ENCODE results near the gene POLR3H. TPM values are rescaled to one million over a fixed set of nuclear protein-coding genes. Genes with fewer than 3 reads are reported as not detected.

Gene POLR3H
- total and polyA plus RNA-seq, 2 donors (not counting 3 experiments of a cell fraction or from before 2014, with no cell fraction given): 31.2 to 39.4 TPM

DNA sequence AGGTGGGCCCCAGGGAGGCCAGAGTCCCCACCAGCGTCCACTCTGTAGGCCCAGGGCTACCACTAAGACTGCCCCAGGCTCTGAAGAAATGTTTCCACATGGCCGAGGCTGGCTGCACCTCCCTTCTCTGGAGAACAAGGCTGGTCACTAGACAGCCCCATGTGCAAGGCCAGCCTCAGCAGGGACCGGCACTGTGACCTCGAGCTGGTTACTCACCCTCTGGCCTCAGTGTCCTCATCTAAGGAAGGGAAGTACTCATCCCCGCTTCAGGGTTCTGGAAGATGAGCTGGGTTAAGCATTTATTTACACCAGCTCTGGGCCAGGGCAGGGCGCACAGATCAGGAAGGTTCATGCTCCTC is 35.7 kb upstream of the POLR3H start:
- no peaks in the 10 kb centered on the region for H3K4me1 ChIP-seq (ENCODE audit: control insufficient read depth, extremely low read depth, insufficient read depth, low read length)
- intact Hi-C loops (cut with micrococcal nuclease): no loop called here
- H3K36me3 ChIP-seq (ENCODE audit: control insufficient read depth in 2 of 2, extremely low read depth in 1 of 2, insufficient read depth in 2 of 2, low read length in 2 of 2): peaks cover 0 to 7% of the 10 kb centered on the region in 2 experiments
- H3K4me2 ChIP-seq (ENCODE audit: insufficient read depth, low read length): no peak overlapping the region
- H3K9ac ChIP-seq (replicated peaks; ENCODE audit: extremely low read depth, insufficient read depth, low read length): no peak overlapping the region
- ChIA-PET POLR2A (interaction anchor here (1.2 kb wide), 1 partner anchor 10 kb away, joined by 5 read pairs; the partner anchor contains the start of gene PMM1), CTCF (interaction anchor here (0.6 to 1.3 kb wide), 2 partner anchors 9 to 17 kb away, joined by 3 to 6 read pairs; partner anchors contain the start of gene PMM1)
- H2AFZ ChIP-seq (ENCODE audit: low read depth, low read length): no peak overlapping the region
- no TSS peak for BruUV-seq (replicated peaks)
- H4K20me1 ChIP-seq (replicated peaks; ENCODE audit: control insufficient read depth, extremely low read depth, insufficient read depth, low read length): no peaks in the 10 kb centered on the region
- no peak overlapping the region for H3K27ac ChIP-seq (ENCODE audit: insufficient read depth, low read depth, low read length)
- no peaks in the 10 kb centered on the region for H3K9me3 ChIP-seq (replicated peaks; ENCODE audit: control insufficient read depth, insufficient read depth, low read length)
- FAIRE-seq (no peak), DNase-seq (ENCODE audit: low read depth, low spot score) (no peak)
- H3K27me3 ChIP-seq (ENCODE audit: control insufficient read depth in 2 of 2, insufficient read depth in 2 of 2, low read length in 2 of 2): no peaks in the 10 kb centered on the region
- H3K9me1 ChIP-seq (replicated peaks; ENCODE audit: control insufficient read depth, extremely low read depth, insufficient read depth, low read length): no peaks in the 10 kb centered on the region
- TF ChIP-seq JUN (IDR thresholded peaks at IDR 0.05; ENCODE audit: borderline replicate concordance, insufficient read depth, insufficient read length, low read depth) (no peak), CTCF (IDR thresholded peaks at IDR 0.05; ENCODE audit: extremely low read depth in 1 of 2, insufficient read depth in 1 of 2, low read depth in 1 of 2, low read length in 2 of 2) (no peak), POLR2AphosphoS5 (IDR thresholded peaks at IDR 0.05; ENCODE audit: insufficient read depth, low read depth, low read length) (no peak), MAX (IDR thresholded peaks at IDR 0.05; ENCODE audit: insufficient read depth, insufficient read length) (no peak), GATA2 (IDR thresholded peaks at IDR 0.05; ENCODE audit: insufficient read depth, insufficient read length, low read depth, low read length) (no peak), MYC (IDR thresholded peaks at IDR 0.05; ENCODE audit: low read depth, low read length) (no peak), POLR2A (IDR thresholded peaks at IDR 0.05; ENCODE audit: low read depth, low read length) (no peak), EZH2 (IDR thresholded peaks at IDR 0.05; ENCODE audit: borderline replicate concordance, low read depth, low read length, severe bottlenecking) (no peak), FOS (IDR thresholded peaks at IDR 0.05; ENCODE audit: borderline replicate concordance, insufficient read depth, low read length) (no peak)
- dilution Hi-C loops (cut with MboI; ENCODE audit: extremely low pct_ligation_motif_present, low sequenced_read_pairs): no loop called here
- H3K79me2 ChIP-seq (ENCODE audit: control insufficient read depth, insufficient read depth, low read length): no peaks in the 10 kb centered on the region
- no peak overlapping the region for H3K4me3 ChIP-seq (replicated peaks in 1 of 3; ENCODE audit: insufficient read depth in 1 of 3, low read depth in 1 of 3, low read length in 3 of 3)

Data from endothelial cell of umbilical vein (primary cell).